Neuronal stem cell (in vitro differentiated cells): ENCODE results near the gene SOWAHA.
"Not testable (repeated sequence)": the region's sequence is repeated elsewhere in the genome, so short reads cannot be mapped to it uniquely, and the experiment has no call there.

Experiments
- DNase-seq: peaks from one replicate; pipeline ENCODE4 v3.0.0-alpha.2; 2013; ENCODE audit warnings: low spot score
- H2AFZ ChIP-seq: one replicate; pipeline ENCODE4 v1.6.1; 2013; ENCODE audit warnings: mild to moderate bottlenecking, low read length, inconsistent platforms
- H2AK5ac ChIP-seq: 2 replicates; pipeline ENCODE4 v1.6.1; 2013; ENCODE audit warnings: low read depth, mild to moderate bottlenecking, inconsistent platforms, low read length, moderate library complexity, mixed read lengths
- H2BK120ac ChIP-seq: 2 replicates; pipeline ENCODE4 v1.6.1; 2013; ENCODE audit warnings: low read depth, mild to moderate bottlenecking, inconsistent platforms, low read length, moderate library complexity, mixed read lengths
- H2BK12ac ChIP-seq: one replicate; pipeline ENCODE4 v1.6.1; 2013; ENCODE audit warnings: low read length, inconsistent platforms
- H2BK15ac ChIP-seq: 2 replicates; pipeline ENCODE4 v1.6.1; 2013; ENCODE audit warnings: mild to moderate bottlenecking, low read length, inconsistent platforms, mixed read lengths
- H2BK5ac ChIP-seq: one replicate; pipeline ENCODE4 v1.6.1; 2013; ENCODE audit warnings: inconsistent platforms, mild to moderate bottlenecking, low read length, moderate library complexity
- H3K14ac ChIP-seq: one replicate; pipeline ENCODE4 v1.6.1; 2013; ENCODE audit warnings: low read length, inconsistent platforms
- H3K18ac ChIP-seq: 2 replicates; pipeline ENCODE4 v1.6.1; 2013; ENCODE audit warnings: low read length, inconsistent platforms
- H3K23ac ChIP-seq: 2 replicates; pipeline ENCODE4 v1.6.1; 2013; ENCODE audit warnings: low read depth, mild to moderate bottlenecking, mixed read lengths, low read length, inconsistent platforms; ENCODE audit not compliant: poor library complexity
- H3K27ac ChIP-seq: replicated peaks from 3 replicates; pipeline ENCODE4 v1.5.1; 2013; ENCODE audit warnings: low read length, inconsistent platforms
- H3K27me3 ChIP-seq, 3 experiments: 2 replicates each; pipeline ENCODE4 v1.6.1; 2013; ENCODE audit warnings: low read length in 3 of 3, mild to moderate bottlenecking in 2 of 3, inconsistent platforms in 1 of 3, low read depth in 1 of 3, mixed read lengths in 1 of 3, moderate library complexity in 1 of 3; ENCODE audit not compliant: control insufficient read depth in 3 of 3, insufficient read depth in 3 of 3
- H3K36me3 ChIP-seq, 2 donors: replicated peaks in 1 of 2; 2 replicates each; pipeline ENCODE4 v1.6.1; 2013; ENCODE audit warnings: low read length in 2 of 2; ENCODE audit not compliant: control insufficient read depth in 2 of 2, insufficient read depth in 2 of 2
- H3K4ac ChIP-seq: 2 replicates; pipeline ENCODE4 v1.6.1; 2013; ENCODE audit warnings: inconsistent platforms, mild to moderate bottlenecking, low read length, moderate library complexity
- H3K4me1 ChIP-seq, 2 donors: 1 replicate in 1 of 2; 2 replicates in 1 of 2; pipeline ENCODE4 v1.6.1; 2013; ENCODE audit warnings: low read length in 2 of 2, low read depth in 1 of 2; ENCODE audit not compliant: control insufficient read depth in 2 of 2, insufficient read depth in 1 of 2
- H3K4me2 ChIP-seq: one replicate; pipeline ENCODE4 v1.6.1; 2013; ENCODE audit warnings: mild to moderate bottlenecking, low read length, inconsistent platforms; ENCODE audit not compliant: insufficient read depth, poor library complexity, severe bottlenecking
- H3K4me3 ChIP-seq, 2 donors: 2 replicates each; pipeline ENCODE4 v1.5.1; 2013; ENCODE audit warnings: low read length in 2 of 2, mild to moderate bottlenecking in 2 of 2, inconsistent platforms in 1 of 2, moderate library complexity in 1 of 2
- H3K79me1 ChIP-seq: one replicate; pipeline ENCODE4 v1.6.1; 2013; ENCODE audit warnings: low read depth, mild to moderate bottlenecking, inconsistent platforms, low read length, moderate library complexity
- H3K9ac ChIP-seq: one replicate; pipeline ENCODE4 v1.6.1; 2013; ENCODE audit warnings: mild to moderate bottlenecking, low read depth, low read length, inconsistent platforms; ENCODE audit not compliant: poor library complexity
- H3K9me3 ChIP-seq, 2 donors: replicated peaks in 1 of 2; 2 replicates each; pipeline versions ENCODE3 to v1.6.1; 2013; ENCODE audit warnings: low read length in 2 of 2, mild to moderate bottlenecking in 2 of 2, inconsistent platforms in 1 of 2, low read depth in 1 of 2, mixed read lengths in 1 of 2, moderate library complexity in 1 of 2; ENCODE audit not compliant: control insufficient read depth in 2 of 2, insufficient read depth in 1 of 2
- H4K8ac ChIP-seq: one replicate; pipeline ENCODE4 v1.6.1; 2013; ENCODE audit warnings: low read depth, mild to moderate bottlenecking, inconsistent platforms, low read length, moderate library complexity
- H4K91ac ChIP-seq: one replicate; pipeline ENCODE4 v1.6.1; 2013; ENCODE audit warnings: low read length, low read depth, mild to moderate bottlenecking, inconsistent platforms; ENCODE audit not compliant: poor library complexity
- WGBS, 2 donors: extraction: QIAGEN DNeasy Blood & Tissue Kit; methylation state at CpG; one replicate each; pipeline ENCODE4 v1.1.7; 2013; ENCODE audit warnings: missing lambda C conversion rate in 2 of 2, mixed read lengths in 1 of 2; ENCODE audit not compliant: insufficient read length in 2 of 2, insufficient replicate concordance in 1 of 2; ENCODE audit errors: extremely low coverage in 2 of 2; 5-methylcytosine and 5-hydroxymethylcytosine counted together

Gene SOWAHA

DNA sequence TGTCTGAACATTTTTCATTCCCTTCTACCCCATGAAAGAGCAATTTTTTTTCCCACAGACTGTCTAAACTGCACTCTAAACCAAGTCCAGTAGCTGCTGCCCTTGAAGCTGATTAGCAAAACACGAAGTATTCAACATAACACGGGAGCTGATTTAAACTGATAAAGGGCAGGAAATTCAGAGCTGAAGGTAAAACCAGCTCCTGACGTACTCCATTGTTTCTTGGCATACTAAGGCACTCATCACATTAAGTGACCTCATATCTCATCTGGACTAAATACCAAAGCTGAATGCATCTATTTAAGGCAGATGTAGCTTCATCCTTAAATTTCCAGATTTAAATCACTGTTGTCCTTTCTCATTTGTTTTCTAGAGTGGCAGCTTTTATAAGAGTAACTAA lies 41.2 kb downstream of the SOWAHA start:
- no CpG with 5 or more reads among the region's 3 CpGs for WGBS, 2 donors
- H4K8ac ChIP-seq, result no peak overlapping the region
- H2BK12ac ChIP-seq, result no peak overlapping the region
- H3K4me1 ChIP-seq, result no peaks in the 10 kb centered on the region
- H3K36me3 ChIP-seq, result no peaks in the 10 kb centered on the region
- no peak overlapping the region for H3K4me3 ChIP-seq
- DNase-seq, result no peak
- H2AK5ac ChIP-seq, result no peak overlapping the region
- H3K23ac ChIP-seq, result no peak overlapping the region
- H3K27ac ChIP-seq, result no peak overlapping the region
- no peak overlapping the region for H3K4ac ChIP-seq
- H3K18ac ChIP-seq, result no peak overlapping the region
- H2BK5ac ChIP-seq, result no peak overlapping the region
- peaks cover 0 to 18% (median 0%) of the 10 kb centered on the region in 3 experiments for H3K27me3 ChIP-seq
- no peak overlapping the region for H2BK120ac ChIP-seq
- no peaks in the 10 kb centered on the region for H3K9me3 ChIP-seq
- no peaks in the 10 kb centered on the region for H3K79me1 ChIP-seq
- H2BK15ac ChIP-seq, result no peak overlapping the region
- H3K14ac ChIP-seq, result no peak overlapping the region
- no peak overlapping the region for H2AFZ ChIP-seq
- no peak overlapping the region for H4K91ac ChIP-seq
- H3K9ac ChIP-seq, result no peak overlapping the region
- no peak overlapping the region for H3K4me2 ChIP-seq

DNA sequence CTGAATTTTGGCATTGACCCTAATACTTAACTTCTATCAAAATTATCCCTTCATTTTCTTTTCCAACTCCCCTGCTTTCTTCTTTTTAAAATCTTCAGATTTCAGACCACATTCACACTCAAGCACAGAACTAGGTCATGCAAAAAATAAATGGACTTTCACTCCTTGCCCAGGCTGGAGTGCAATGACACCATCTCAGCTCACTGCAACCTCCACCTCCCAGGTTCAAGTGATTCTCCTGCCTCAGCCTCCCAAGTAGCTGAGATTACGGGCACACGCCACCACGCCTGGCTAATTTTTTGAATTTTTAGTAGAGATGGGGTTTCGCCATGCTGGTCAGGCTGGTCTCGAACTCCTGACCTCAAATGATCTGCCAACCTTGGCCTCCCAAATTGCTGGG lies 41.9 kb downstream of the SOWAHA start:
- H2BK120ac ChIP-seq, H4K91ac ChIP-seq, H3K23ac ChIP-seq, H3K79me1 ChIP-seq, H3K4ac ChIP-seq, H3K9me3 ChIP-seq, H3K4me2 ChIP-seq, H2AK5ac ChIP-seq, H2BK12ac ChIP-seq, H2BK15ac ChIP-seq, H3K9ac ChIP-seq, H3K14ac ChIP-seq, H3K4me3 ChIP-seq, H3K18ac ChIP-seq, H4K8ac ChIP-seq, H2BK5ac ChIP-seq, H2AFZ ChIP-seq, H3K36me3 ChIP-seq, H3K27ac ChIP-seq, DNase-seq, H3K4me1 ChIP-seq: not testable (repeated sequence)
- WGBS, 2 donors, result no CpG with 5 or more reads among the region's 5 CpGs
- peaks cover 0 to 11% (median 0%) of the 10 kb centered on the region in 3 experiments for H3K27me3 ChIP-seq

DNA sequence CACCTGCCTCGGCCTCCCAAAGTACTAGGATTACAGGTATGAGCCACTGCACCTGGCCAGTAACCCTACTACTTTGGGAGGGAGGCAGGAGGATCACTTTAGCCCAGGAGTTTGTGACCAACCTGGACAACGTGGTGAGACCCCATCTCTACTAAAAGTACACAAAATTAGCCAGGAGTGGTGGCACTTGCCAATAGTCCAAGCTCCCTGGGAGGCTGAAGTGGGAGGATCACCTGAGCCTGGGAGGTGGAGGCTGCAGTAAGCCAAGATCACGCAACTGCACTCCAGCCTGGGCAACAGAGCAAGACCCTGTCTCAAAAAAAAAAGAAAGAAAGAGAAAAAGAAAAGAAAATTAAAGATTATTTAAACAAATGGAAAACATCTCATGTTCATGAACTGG lies 42.9 kb downstream of the SOWAHA start:
- Histone ChIP-seq H3K36me3 (no peaks in the 10 kb centered on the region), H2BK15ac (no peak overlapping the region), H3K23ac (no peak overlapping the region), H4K8ac (no peak overlapping the region), H2BK12ac (no peak overlapping the region), H3K18ac (no peak overlapping the region), H2BK5ac (no peak overlapping the region), H3K9ac (no peak overlapping the region), H2AFZ (no peak overlapping the region), H3K4me3 (no peak overlapping the region), H3K27me3 (peaks cover 0 to 2% (median 0%) of the 10 kb centered on the region in 3 experiments), H4K91ac (no peak overlapping the region), H2BK120ac (no peak overlapping the region), H3K9me3 (no peaks in the 10 kb centered on the region), H3K79me1 (no peaks in the 10 kb centered on the region), H3K4me2 (no peak overlapping the region), H3K27ac (no peak overlapping the region), H3K4me1 (no peaks in the 10 kb centered on the region), H2AK5ac (no peak overlapping the region), H3K4ac (no peak overlapping the region), H3K14ac (no peak overlapping the region)
- DNase-seq, result no peak
- WGBS, 2 donors, result no CpG with 5 or more reads among the region's 3 CpGs

DNA sequence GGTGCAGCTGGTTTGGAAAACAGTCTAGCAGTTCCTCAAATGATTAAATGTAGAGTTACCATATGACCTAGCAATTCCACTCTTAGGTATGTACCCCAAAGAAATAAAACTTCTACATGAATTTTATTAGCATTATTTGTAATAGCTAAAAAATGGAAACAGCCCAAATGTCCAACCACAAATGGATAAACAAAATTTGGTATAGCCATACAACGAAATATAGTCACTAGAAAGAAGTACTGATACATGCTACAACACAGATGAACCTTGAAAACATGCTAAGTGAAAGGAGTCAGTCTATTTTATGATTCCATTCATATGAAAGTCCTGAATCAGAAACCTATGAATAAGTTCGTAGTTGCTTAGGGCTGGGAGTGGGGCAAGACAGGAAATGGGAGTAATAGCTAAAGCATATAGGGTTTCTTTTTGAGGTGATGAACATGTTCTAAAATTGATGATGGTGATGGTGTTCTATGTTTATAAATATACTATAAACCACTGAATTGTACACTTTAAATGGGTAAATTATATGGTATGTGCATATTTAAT lies 46.9 kb downstream of the SOWAHA start:
- DNase-seq, result no peak
- Histone ChIP-seq H3K14ac (no peak overlapping the region), H2AFZ (no peak overlapping the region), H3K23ac (no peak overlapping the region), H3K27me3 (peaks cover 0 to 3% (median 0%) of the 10 kb centered on the region in 3 experiments), H3K4me1 (no peaks in the 10 kb centered on the region), H3K27ac (no peak overlapping the region), H4K8ac (no peak overlapping the region), H2BK120ac (no peak overlapping the region), H3K9ac (no peak overlapping the region), H2AK5ac (no peak overlapping the region), H3K18ac (no peak overlapping the region), H3K4me3 (no peak overlapping the region), H4K91ac (no peak overlapping the region), H3K9me3 (no peaks in the 10 kb centered on the region), H3K4me2 (no peak overlapping the region), H2BK12ac (no peak overlapping the region), H2BK15ac (no peak overlapping the region), H3K79me1 (no peaks in the 10 kb centered on the region), H2BK5ac (no peak overlapping the region), H3K4ac (no peak overlapping the region), H3K36me3 (no peaks in the 10 kb centered on the region)
- no CpG with 5 or more reads among the region's 2 CpGs for WGBS, 2 donors
